ENCODE measurements around the gene BANF2.

DNA sequence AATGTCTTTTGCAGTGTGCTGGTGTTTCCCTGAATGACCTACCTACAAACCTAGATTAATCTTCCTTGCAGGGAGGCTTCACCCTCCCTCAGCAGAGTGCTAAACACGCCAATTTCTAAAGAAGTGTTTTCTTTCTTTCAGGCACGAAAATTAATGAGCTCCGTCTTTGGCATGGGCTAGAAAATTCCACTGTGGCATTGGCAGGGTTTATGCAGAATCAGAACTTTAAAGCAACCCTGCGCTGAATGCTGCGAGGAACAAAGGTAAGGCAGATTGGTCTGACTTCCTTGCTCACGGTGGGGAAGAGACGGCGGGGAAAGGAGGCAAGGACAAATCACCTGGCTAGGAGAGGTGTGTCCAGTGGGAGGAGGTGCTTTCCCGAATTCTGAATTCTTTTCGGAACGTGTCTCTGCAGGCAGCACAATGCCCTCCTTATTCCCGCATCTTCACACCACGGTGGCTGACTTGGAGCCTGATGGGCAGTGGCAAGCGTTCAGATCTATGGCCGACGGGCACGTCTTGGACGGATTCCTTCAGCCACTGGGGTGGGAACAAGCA is 6.2 kb upstream of the BANF2 start:
- TF ChIP-seq, protein P1, sequence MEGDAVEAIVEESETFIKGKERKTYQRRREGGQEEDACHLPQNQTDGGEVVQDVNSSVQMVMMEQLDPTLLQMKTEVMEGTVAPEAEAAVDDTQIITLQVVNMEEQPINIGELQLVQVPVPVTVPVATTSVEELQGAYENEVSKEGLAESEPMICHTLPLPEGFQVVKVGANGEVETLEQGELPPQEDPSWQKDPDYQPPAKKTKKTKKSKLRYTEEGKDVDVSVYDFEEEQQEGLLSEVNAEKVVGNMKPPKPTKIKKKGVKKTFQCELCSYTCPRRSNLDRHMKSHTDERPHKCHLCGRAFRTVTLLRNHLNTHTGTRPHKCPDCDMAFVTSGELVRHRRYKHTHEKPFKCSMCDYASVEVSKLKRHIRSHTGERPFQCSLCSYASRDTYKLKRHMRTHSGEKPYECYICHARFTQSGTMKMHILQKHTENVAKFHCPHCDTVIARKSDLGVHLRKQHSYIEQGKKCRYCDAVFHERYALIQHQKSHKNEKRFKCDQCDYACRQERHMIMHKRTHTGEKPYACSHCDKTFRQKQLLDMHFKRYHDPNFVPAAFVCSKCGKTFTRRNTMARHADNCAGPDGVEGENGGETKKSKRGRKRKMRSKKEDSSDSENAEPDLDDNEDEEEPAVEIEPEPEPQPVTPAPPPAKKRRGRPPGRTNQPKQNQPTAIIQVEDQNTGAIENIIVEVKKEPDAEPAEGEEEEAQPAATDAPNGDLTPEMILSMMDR (conservative IDR thresholded peaks at IDR 0.05 in 1 of 2, IDR thresholded peaks at IDR 0.05 in 1 of 2; ENCODE audit: extremely low read depth in 1 of 2, insufficient read depth in 1 of 2, low read depth in 1 of 2, low read length in 2 of 2) = no peak
- no peak for TF ChIP-seq EZH2 (IDR thresholded peaks at IDR 0.05; ENCODE audit: borderline replicate concordance, low read length)

All from mammary epithelial cell (primary cell).